BLaER1 (cell line): ENCODE measurements around the gene STK11IP.
A peak's percentile ranks its signal among the peaks of the same experiment; 100 is the strongest.

Experiments
- H3K27ac ChIP-seq: shearing (Covaris generic); formaldehyde crosslinking; 2 replicates; pipeline ENCODE4 v1.8.1; 2022
- H3K27me3 ChIP-seq: shearing (Covaris generic); formaldehyde crosslinking; 2 replicates; pipeline ENCODE4 v1.8.1; 2022
- H3K36me3 ChIP-seq: shearing (Covaris generic); formaldehyde crosslinking; 2 replicates; pipeline ENCODE4 v1.8.1; 2022
- H3K4me1 ChIP-seq: shearing (Covaris generic); formaldehyde crosslinking; 2 replicates; pipeline ENCODE4 v1.8.1; 2022
- H3K4me2 ChIP-seq: shearing (Covaris generic); formaldehyde crosslinking; 2 replicates; pipeline ENCODE4 v1.8.1; 2022
- H3K4me3 ChIP-seq: shearing (Covaris generic); formaldehyde crosslinking; 2 replicates; pipeline ENCODE4 v1.8.1; 2022
- H3K9ac ChIP-seq: shearing (Covaris generic); formaldehyde crosslinking; 2 replicates; pipeline ENCODE4 v1.8.1; 2022
- H3K9me3 ChIP-seq: shearing (Covaris generic); formaldehyde crosslinking; 2 replicates; pipeline ENCODE4 v1.8.1; 2022
- H4K20me1 ChIP-seq: shearing (Covaris generic); formaldehyde crosslinking; 2 replicates; pipeline ENCODE4 v1.8.1; 2022
- Cebpa-rat ChIP-seq: shearing (Covaris generic); IDR thresholded peaks from 2 replicates; pipeline ENCODE4 v1.8.1; 2022

STK11IP gene

GRCh38 chr2:219562049-219563020 lies 35.3 kb upstream of the STK11IP start:
- Histone ChIP-seq H3K27me3 (no peaks in the 10 kb centered on the region), H3K4me1 (peaks cover 19% of the 10 kb centered on the region), H3K36me3 (peaks cover 57% of the 10 kb centered on the region), H3K9me3 (no peaks in the 10 kb centered on the region), H3K4me3 (no peak overlapping the region), H3K9ac (no peak overlapping the region), H4K20me1 (peaks cover 24% of the 10 kb centered on the region), H3K4me2 (no peak overlapping the region), H3K27ac (no peak overlapping the region)
- no peak for TF ChIP-seq Cebpa-rat

- no peak overlapping the region for H3K4me3 ChIP-seq
- H3K27ac ChIP-seq, result no peak overlapping the region
- peaks cover 66% of the 10 kb centered on the region for H3K36me3 ChIP-seq
- H3K9me3 ChIP-seq, result no peaks in the 10 kb centered on the region
- H3K4me1 ChIP-seq, result peaks cover 22% of the 10 kb centered on the region
- H4K20me1 ChIP-seq, result peaks cover 35% of the 10 kb centered on the region
- no peak for TF ChIP-seq Cebpa-rat
- no peaks in the 10 kb centered on the region for H3K27me3 ChIP-seq
- H3K4me2 ChIP-seq, result no peak overlapping the region
- H3K9ac ChIP-seq, result no peak overlapping the region
These were observed 34.3 kb upstream of the STK11IP start for GRCh38 chr2:219563271-219563928.

GRCh38 chr2:219565130-219566080 lies 32.3 kb upstream of the STK11IP start:
- H3K4me2 ChIP-seq, result no peak overlapping the region
- no peak overlapping the region for H3K9ac ChIP-seq
- no peak overlapping the region for H3K4me3 ChIP-seq
- peaks cover 66% of the 10 kb centered on the region for H3K36me3 ChIP-seq
- H3K27me3 ChIP-seq, result no peaks in the 10 kb centered on the region
- H3K4me1 ChIP-seq, result peaks cover 35% of the 10 kb centered on the region
- H3K9me3 ChIP-seq, result no peaks in the 10 kb centered on the region
- peaks cover 55% of the 10 kb centered on the region for H4K20me1 ChIP-seq
- TF ChIP-seq Cebpa-rat, result no peak
- no peak overlapping the region for H3K27ac ChIP-seq

- Histone ChIP-seq H3K4me1 (peaks cover 37% of the 10 kb centered on the region), H3K36me3 (peaks cover 64% of the 10 kb centered on the region)
These were observed 31.0 kb upstream of the STK11IP start for GRCh38 chr2:219566640-219567039.

GRCh38 chr2:219567131-219567530 lies 30.5 kb upstream of the STK11IP start:
- no peak overlapping the region for H3K4me3 ChIP-seq
- H3K9me3 ChIP-seq, result no peaks in the 10 kb centered on the region
- no peak overlapping the region for H3K27ac ChIP-seq
- peaks cover 42% of the 10 kb centered on the region for H3K4me1 ChIP-seq
- no peak overlapping the region for H3K4me2 ChIP-seq
- no peaks in the 10 kb centered on the region for H3K27me3 ChIP-seq
- H4K20me1 ChIP-seq, result peaks cover 57% of the 10 kb centered on the region
- no peak for TF ChIP-seq Cebpa-rat
- peaks cover 60% of the 10 kb centered on the region for H3K36me3 ChIP-seq
- no peak overlapping the region for H3K9ac ChIP-seq

More at GRCh38 chr2:219566640-219567039, 31.0 kb upstream of the STK11IP start:
- Histone ChIP-seq H3K4me3 (no peak overlapping the region), H3K9ac (no peak overlapping the region), H3K27ac (no peak overlapping the region), H4K20me1 (peaks cover 57% of the 10 kb centered on the region), H3K4me2 (peak overlapping the region; percentile 34), H3K27me3 (no peaks in the 10 kb centered on the region), H3K9me3 (no peaks in the 10 kb centered on the region)
- no peak for TF ChIP-seq Cebpa-rat

GRCh38 chr2:219567791-219568361 lies 29.8 kb upstream of the STK11IP start:
- H3K9ac ChIP-seq, result no peak overlapping the region
- H3K9me3 ChIP-seq, result no peaks in the 10 kb centered on the region
- H3K4me1 ChIP-seq, result peaks cover 45% of the 10 kb centered on the region
- H3K4me2 ChIP-seq, result no peak overlapping the region
- peaks cover 57% of the 10 kb centered on the region for H4K20me1 ChIP-seq
- TF ChIP-seq Cebpa-rat, result no peak
- no peak overlapping the region for H3K27ac ChIP-seq
- no peaks in the 10 kb centered on the region for H3K27me3 ChIP-seq
- peaks cover 52% of the 10 kb centered on the region for H3K36me3 ChIP-seq
- no peak overlapping the region for H3K4me3 ChIP-seq

GRCh38 chr2:219569041-219569440 lies 28.6 kb upstream of the STK11IP start:
- TF ChIP-seq Cebpa-rat, result no peak
- Histone ChIP-seq H3K36me3 (peaks cover 41% of the 10 kb centered on the region), H3K4me3 (no peak overlapping the region), H3K4me1 (peaks cover 45% of the 10 kb centered on the region), H3K9me3 (no peaks in the 10 kb centered on the region), H3K9ac (0 out of 2 replicates have a peak overlapping the region, but pooled peaks have one; percentile 2), H3K27ac (no peak overlapping the region), H3K4me2 (peak overlapping the region; percentile 92), H4K20me1 (peaks cover 57% of the 10 kb centered on the region), H3K27me3 (no peaks in the 10 kb centered on the region)

GRCh38 chr2:219569635-219570034 lies 28.0 kb upstream of the STK11IP start:
- peaks cover 35% of the 10 kb centered on the region for H3K36me3 ChIP-seq
- H3K9me3 ChIP-seq, result no peaks in the 10 kb centered on the region
- H3K9ac ChIP-seq, result 0 out of 2 replicates have a peak overlapping the region, but pooled peaks have one; percentile 2
- no peak for TF ChIP-seq Cebpa-rat
- no peak overlapping the region for H3K27ac ChIP-seq
- H3K27me3 ChIP-seq, result no peaks in the 10 kb centered on the region
- H3K4me2 ChIP-seq, result peak overlapping the region; percentile 92
- H4K20me1 ChIP-seq, result peaks cover 57% of the 10 kb centered on the region
- H3K4me3 ChIP-seq, result peak overlapping the region; percentile 88
- H3K4me1 ChIP-seq, result peaks cover 45% of the 10 kb centered on the region
